SJCRH30 (cell line): ENCODE data around the gene NET1. TPM values are rescaled to one million over a fixed set of nuclear protein-coding genes. Genes with fewer than 3 reads are reported as not detected.
A peak's percentile ranks its signal among the peaks of the same experiment; 100 is the strongest.

Source experiments
- DNase-seq, 2 experiments: peaks; one replicate each; pipeline ENCODE4 v3.0.0-alpha.2; 2015 to 2020
- H3K27ac ChIP-seq: fragments of 250-450 bp; sonication (Bioruptor Pico); 2 replicates; pipeline ENCODE4 v1.5.1; 2020; ENCODE audit warnings: mild to moderate bottlenecking, moderate library complexity
- H3K27me3 ChIP-seq: fragments of 250-450 bp; sonication (Bioruptor Pico); 2 replicates; pipeline ENCODE4 v1.5.1; 2020; ENCODE audit warnings: mild to moderate bottlenecking, moderate library complexity
- H3K36me3 ChIP-seq: fragments of 250-450 bp; sonication (Bioruptor Pico); 2 replicates; pipeline ENCODE4 v1.5.1; 2020; ENCODE audit warnings: mild to moderate bottlenecking, moderate library complexity
- H3K4me1 ChIP-seq: fragments of 250-450 bp; sonication (Bioruptor Pico); 2 replicates; pipeline ENCODE4 v1.5.1; 2020; ENCODE audit warnings: mild to moderate bottlenecking, moderate library complexity
- H3K4me3 ChIP-seq: fragments of 250-450 bp; sonication (Bioruptor Pico); 2 replicates; pipeline ENCODE4 v1.5.1; 2020; ENCODE audit warnings: mild to moderate bottlenecking, moderate library complexity
- H3K9me3 ChIP-seq: fragments of 250-450 bp; sonication (Bioruptor Pico); replicated peaks from 2 replicates; pipeline ENCODE4 v1.5.1; 2020; ENCODE audit warnings: mild to moderate bottlenecking, moderate library complexity
- total RNA-seq: library from RNA; depleted of rRNA; stranded (reverse); fragments of >200 nt; shearing (Covaris generic); gene quantifications from 2 replicates; pipeline ENCODE4 v1.2.3, GENCODE V29; 2014

The NET1 gene
- total RNA-seq, 1 experiment from 2014 or later, result 154 TPM

GRCh38 chr10:5443429-5443828, 31.1 kb downstream of the NET1 start:
- H3K4me1 ChIP-seq, result no peaks in the 10 kb centered on the region
- H3K9me3 ChIP-seq, result no peaks in the 10 kb centered on the region

DNA sequence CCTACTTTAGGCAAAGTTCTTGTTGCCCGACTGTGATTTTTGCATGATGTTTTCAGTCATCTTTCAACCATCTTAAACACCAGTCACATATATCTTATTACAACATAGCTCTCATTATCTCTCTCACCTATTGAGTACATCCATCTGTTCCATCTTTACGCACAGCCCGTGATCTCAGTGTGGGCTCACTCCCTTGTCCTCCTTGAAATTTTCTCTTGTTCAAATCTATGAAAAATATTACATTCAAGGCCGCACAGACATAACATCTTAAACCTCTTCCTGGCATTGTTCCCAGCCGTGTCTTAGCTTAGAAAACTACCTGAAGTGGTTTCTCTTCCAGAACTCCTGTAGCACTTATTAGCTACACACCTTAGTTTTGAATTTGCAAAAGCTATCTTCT, 32.6 kb downstream of the NET1 start:
- no peak for DNase-seq
- Histone ChIP-seq H3K27ac (no peak overlapping the region), H3K9me3 (no peaks in the 10 kb centered on the region), H3K4me3 (no peak overlapping the region), H3K36me3 (peaks cover 11% of the 10 kb centered on the region), H3K4me1 (no peaks in the 10 kb centered on the region; the same call in 1 of the 2 replicates), H3K27me3 (no peaks in the 10 kb centered on the region)

More at GRCh38 chr10:5443429-5443828, 31.1 kb downstream of the NET1 start:
- Histone ChIP-seq H3K36me3 (peaks cover 11% of the 10 kb centered on the region), H3K27ac (no peak overlapping the region), H3K4me3 (no peak overlapping the region), H3K27me3 (no peaks in the 10 kb centered on the region)
- no peak for DNase-seq

- Histone ChIP-seq H3K9me3 (no peaks in the 10 kb centered on the region), H3K27me3 (no peaks in the 10 kb centered on the region), H3K27ac (peak overlapping the region; percentile 97), H3K4me1 (peaks cover 8% of the 10 kb centered on the region), H3K4me3 (peak overlapping the region; percentile 71), H3K36me3 (peaks cover 22% of the 10 kb centered on the region)
- DNase-seq, result peak; percentile 85 to 92
These were observed 34.1 kb downstream of the NET1 start for GRCh38 chr10:5446390-5446926.

DNA sequence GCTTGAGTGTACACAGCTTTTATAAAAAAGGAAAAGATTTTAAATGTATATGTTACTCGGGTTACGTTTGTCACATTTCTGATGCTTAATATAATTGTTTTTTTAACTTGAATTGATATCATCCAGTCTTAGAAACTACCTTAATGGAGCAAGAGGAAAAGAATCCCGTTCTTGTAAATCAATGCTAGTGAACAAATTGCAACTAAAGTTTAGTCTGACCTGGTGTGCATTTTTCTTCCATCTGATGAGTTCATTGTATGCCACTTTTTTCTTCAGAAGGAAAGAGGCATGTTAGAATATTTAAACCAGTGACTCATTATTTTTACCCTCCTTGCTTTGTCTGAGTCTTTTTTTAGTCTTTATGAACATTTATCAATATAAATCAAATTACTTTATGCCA, 34.7 kb downstream of the NET1 start:
- no peaks in the 10 kb centered on the region for H3K9me3 ChIP-seq
- peaks cover 27% of the 10 kb centered on the region for H3K36me3 ChIP-seq
- peak in 1 of 2 experiments; percentile 15 for DNase-seq
- H3K4me1 ChIP-seq, result peaks cover 8% of the 10 kb centered on the region
- H3K4me3 ChIP-seq, result peak overlapping the region; percentile 71
- peak overlapping the region; percentile 97 for H3K27ac ChIP-seq
- no peaks in the 10 kb centered on the region for H3K27me3 ChIP-seq

GRCh38 chr10:5447611-5448071, 35.3 kb downstream of the NET1 start:
- Histone ChIP-seq H3K9me3 (no peaks in the 10 kb centered on the region), H3K27me3 (no peaks in the 10 kb centered on the region), H3K4me3 (peak overlapping the region; percentile 71), H3K27ac (peak overlapping the region; percentile 97), H3K4me1 (peaks cover 8% of the 10 kb centered on the region), H3K36me3 (peaks cover 33% of the 10 kb centered on the region)
- peak in 1 of 2 experiments; percentile 56 for DNase-seq

- H3K4me3 ChIP-seq, result peak overlapping the region; percentile 71
- peak overlapping the region; percentile 97 for H3K27ac ChIP-seq
- H3K4me1 ChIP-seq, result peaks cover 8% of the 10 kb centered on the region
- DNase-seq, result peak in 1 of 2 experiments; percentile 24
- no peaks in the 10 kb centered on the region for H3K9me3 ChIP-seq
- no peaks in the 10 kb centered on the region for H3K27me3 ChIP-seq
- H3K36me3 ChIP-seq, result peaks cover 42% of the 10 kb centered on the region
These were observed 36.1 kb downstream of the NET1 start for GRCh38 chr10:5448333-5449001.

- Histone ChIP-seq H3K27ac (peak overlapping the region; percentile 97), H3K4me3 (peak overlapping the region; percentile 71), H3K36me3 (peaks cover 49% of the 10 kb centered on the region), H3K27me3 (no peaks in the 10 kb centered on the region), H3K4me1 (peaks cover 8% of the 10 kb centered on the region), H3K9me3 (no peaks in the 10 kb centered on the region)
- DNase-seq, result peak in 1 of 2 experiments; percentile 41
These were observed 36.9 kb downstream of the NET1 start for GRCh38 chr10:5449227-5449626.

GRCh38 chr10:5449823-5450222, 37.5 kb downstream of the NET1 start:
- Histone ChIP-seq H3K36me3 (peaks cover 55% of the 10 kb centered on the region), H3K27me3 (no peaks in the 10 kb centered on the region), H3K4me1 (peaks cover 8% of the 10 kb centered on the region), H3K4me3 (peak overlapping the region; percentile 71), H3K27ac (peak overlapping the region; percentile 97), H3K9me3 (no peaks in the 10 kb centered on the region)
- peak; percentile 64 to 87 for DNase-seq

DNA sequence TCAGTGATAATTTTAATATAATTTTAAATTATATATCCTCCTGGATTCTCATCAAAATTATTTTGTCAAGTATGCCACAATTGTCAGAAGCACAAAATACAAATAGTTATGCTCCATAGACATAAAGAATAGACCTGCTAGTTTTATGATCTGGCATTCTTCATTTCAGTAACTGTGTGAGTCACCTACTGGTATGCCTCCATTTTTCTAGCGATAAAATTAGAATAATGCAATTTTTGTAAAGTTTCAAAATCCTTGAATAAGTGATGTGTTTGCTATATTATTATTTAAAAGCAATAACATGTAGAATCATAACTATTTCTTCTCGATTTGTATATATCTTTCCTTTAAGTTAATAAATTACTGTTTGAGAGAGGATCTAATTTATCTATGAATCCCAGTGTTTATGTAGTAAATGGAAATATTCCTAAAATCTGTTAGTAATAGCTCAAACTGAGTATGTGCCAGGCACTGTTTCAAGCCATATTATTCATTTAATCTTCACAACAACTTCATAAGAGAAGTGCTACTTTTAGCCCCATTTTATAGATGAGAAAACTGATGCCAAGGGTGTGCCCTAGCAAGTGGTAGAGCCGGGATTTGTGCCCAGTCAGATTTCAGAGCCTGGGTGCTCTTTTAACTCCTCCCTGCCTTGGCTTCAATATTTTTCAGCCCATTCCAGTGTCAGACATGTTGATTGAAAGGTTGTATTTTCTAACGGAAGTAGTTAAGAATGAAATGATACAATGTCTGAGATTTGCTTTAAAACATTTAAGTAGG, 38.4 kb downstream of the NET1 start:
- H3K27me3 ChIP-seq, result no peaks in the 10 kb centered on the region
- H3K9me3 ChIP-seq, result no peaks in the 10 kb centered on the region
- H3K4me3 ChIP-seq, result no peak overlapping the region; the same call in 1 of the 2 replicates
- no peak for DNase-seq
- H3K36me3 ChIP-seq, result peaks cover 65% of the 10 kb centered on the region
- peaks cover 8% of the 10 kb centered on the region for H3K4me1 ChIP-seq
- H3K27ac ChIP-seq, result peak overlapping the region; percentile 97

DNA sequence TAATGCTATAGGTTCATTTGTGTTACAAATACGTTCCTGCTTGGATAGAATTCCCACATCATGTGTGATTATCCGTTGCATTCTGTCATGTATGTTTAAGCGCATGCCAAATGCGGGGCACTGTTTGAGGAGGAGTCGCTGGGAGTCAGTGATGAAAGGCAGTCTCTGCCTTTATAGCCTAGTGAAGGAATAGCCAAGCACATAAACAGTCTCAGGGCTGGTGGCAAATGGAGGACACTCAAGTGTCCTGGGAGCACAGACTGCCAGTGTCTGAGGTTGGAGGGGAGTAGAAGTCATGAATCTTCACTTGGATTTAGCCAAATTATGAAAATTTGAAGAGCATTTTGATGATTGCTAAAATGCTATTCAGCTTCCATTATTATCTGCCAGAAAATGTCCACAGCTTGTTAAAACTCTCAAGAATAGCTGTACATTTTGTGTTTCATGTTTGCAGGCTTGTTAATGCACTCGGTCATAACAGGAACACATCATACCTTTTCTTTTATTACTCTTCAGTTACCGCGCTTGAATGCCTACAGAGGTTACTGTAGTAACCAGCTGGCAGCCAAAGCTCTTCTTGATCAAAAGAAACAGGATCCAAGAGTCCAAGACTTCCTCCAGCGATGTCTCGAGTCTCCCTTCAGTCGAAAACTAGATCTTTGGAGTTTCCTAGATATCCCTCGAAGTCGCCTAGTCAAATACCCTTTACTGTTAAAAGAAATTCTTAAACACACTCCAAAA, 41.6 kb downstream of the NET1 start:
- Histone ChIP-seq H3K4me1 (peaks cover 8% of the 10 kb centered on the region), H3K27ac (no peak overlapping the region), H3K9me3 (no peaks in the 10 kb centered on the region), H3K36me3 (peaks cover 81% of the 10 kb centered on the region), H3K27me3 (no peaks in the 10 kb centered on the region), H3K4me3 (no peak overlapping the region)
- DNase-seq, result no peak

DNA sequence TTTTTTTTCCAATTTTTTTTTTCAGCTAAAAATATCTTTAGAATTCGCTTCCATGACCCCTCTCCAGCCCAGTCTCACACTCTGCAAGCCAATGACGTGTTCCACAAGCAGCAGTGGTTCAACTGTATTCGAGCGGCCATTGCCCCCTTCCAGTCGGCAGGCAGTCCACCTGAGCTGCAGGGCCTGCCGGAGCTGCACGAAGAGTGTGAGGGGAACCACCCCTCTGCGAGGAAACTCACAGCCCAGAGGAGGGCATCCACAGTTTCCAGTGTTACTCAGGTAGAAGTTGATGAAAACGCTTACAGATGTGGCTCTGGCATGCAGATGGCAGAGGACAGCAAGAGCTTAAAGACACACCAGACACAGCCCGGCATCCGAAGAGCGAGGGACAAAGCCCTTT, 44.2 kb downstream of the NET1 start:
- peaks cover 84% of the 10 kb centered on the region for H3K36me3 ChIP-seq
- H3K4me3 ChIP-seq, result no peak overlapping the region
- no peak overlapping the region for H3K27ac ChIP-seq
- DNase-seq, result no peak
- peaks cover 9% of the 10 kb centered on the region for H3K4me1 ChIP-seq
- H3K9me3 ChIP-seq, result no peaks in the 10 kb centered on the region
- H3K27me3 ChIP-seq, result no peaks in the 10 kb centered on the region

DNA sequence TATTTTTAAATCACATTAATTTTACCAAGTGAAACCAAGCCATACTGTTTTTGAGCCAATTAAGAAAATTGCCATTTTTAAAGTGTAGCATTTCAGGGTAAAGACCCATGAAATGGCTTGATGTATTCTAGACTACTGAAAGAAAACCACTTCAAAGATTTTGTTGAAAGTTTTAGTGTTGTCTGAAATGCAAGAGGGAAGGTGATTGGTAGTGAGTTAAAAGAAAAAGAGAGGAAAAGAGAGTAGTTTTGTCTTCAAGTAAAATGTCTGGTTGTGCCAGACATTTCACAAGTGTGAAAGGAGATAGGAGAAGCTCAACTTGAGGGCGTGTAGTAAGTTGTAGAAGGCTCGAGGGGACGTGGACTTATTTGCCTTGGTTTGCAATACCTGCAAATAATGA, 45.4 kb downstream of the NET1 start:
- Histone ChIP-seq H3K27me3 (no peaks in the 10 kb centered on the region), H3K9me3 (no peaks in the 10 kb centered on the region), H3K27ac (no peak overlapping the region), H3K4me3 (no peak overlapping the region), H3K4me1 (peaks cover 18% of the 10 kb centered on the region), H3K36me3 (peaks cover 74% of the 10 kb centered on the region)
- no peak for DNase-seq

DNA sequence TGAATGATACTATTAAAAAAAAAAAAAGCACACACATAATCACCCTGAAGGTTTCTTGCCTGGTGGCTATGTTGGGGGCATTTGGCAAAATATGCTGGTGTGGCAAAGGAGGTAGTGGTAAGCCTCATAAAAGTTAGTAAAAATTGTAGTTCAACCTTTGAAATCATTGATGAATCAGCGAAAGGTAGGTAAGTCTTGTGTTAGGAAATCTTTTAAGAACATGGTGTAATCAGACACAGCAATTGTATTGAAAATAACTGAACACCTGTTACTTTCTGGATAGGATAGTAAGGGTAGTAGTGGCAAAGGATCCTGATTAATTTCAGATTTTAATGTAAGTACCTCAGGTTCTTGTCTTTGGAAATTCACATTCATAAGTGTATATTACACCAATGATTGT, 46.1 kb downstream of the NET1 start:
- DNase-seq, result no peak
- Histone ChIP-seq H3K27ac (no peak overlapping the region), H3K36me3 (peaks cover 67% of the 10 kb centered on the region), H3K4me1 (peaks cover 25% of the 10 kb centered on the region), H3K27me3 (no peaks in the 10 kb centered on the region), H3K4me3 (no peak overlapping the region), H3K9me3 (no peaks in the 10 kb centered on the region)

GRCh38 chr10:5458949-5459747, 46.8 kb downstream of the NET1 start:
- peaks cover 60% of the 10 kb centered on the region for H3K36me3 ChIP-seq
- DNase-seq, result no peak
- no peak overlapping the region for H3K4me3 ChIP-seq
- no peak overlapping the region for H3K27ac ChIP-seq
- H3K27me3 ChIP-seq, result no peaks in the 10 kb centered on the region
- H3K4me1 ChIP-seq, result peaks cover 25% of the 10 kb centered on the region
- H3K9me3 ChIP-seq, result no peaks in the 10 kb centered on the region
